ENCODE results near the gene RPS21. TPM values are rescaled to one million over a fixed set of nuclear protein-coding genes. Genes with fewer than 3 reads are reported as not detected.

The RPS21 gene
- total and polyA plus RNA-seq, 2 of the 13 experiments (the other 11 are each of a cell fraction or from before 2014, with no cell fraction given) = 2,647 to 11,063 TPM

- TF ChIP-seq ZNF3 (CRISPR knock-in tag; IDR thresholded peaks at IDR 0.05) (no peak), ZNF691 (CRISPR knock-in tag; IDR thresholded peaks at IDR 0.05; ENCODE audit: borderline replicate concordance, low read depth) (peak; percentile 73), ERF (CRISPR knock-in tag; IDR thresholded peaks at IDR 0.05) (peak; percentile 83), FIP1L1 (IDR thresholded peaks at IDR 0.05; ENCODE audit: borderline replicate concordance, insufficient read depth, low read depth, low read length) (no peak; the same call in 1 of the 2 replicates), PITX1 (CRISPR knock-in tag; IDR thresholded peaks at IDR 0.05) (no peak; the same call in 1 of the 2 replicates), RELA (CRISPR knock-in tag; IDR thresholded peaks at IDR 0.05) (no peak; the same call in 1 of the 2 replicates), CHCHD3 (CRISPR knock-in tag; IDR thresholded peaks at IDR 0.05) (peak; percentile 67; the same call in 1 of the 2 replicates), ZNF7 (CRISPR knock-in tag; IDR thresholded peaks at IDR 0.05) (no peak), ZNF225 (CRISPR knock-in tag; IDR thresholded peaks at IDR 0.05) (peak; percentile 44; the same call in 1 of the 2 replicates), KAT7 (CRISPR knock-in tag; IDR thresholded peaks at IDR 0.05; ENCODE audit: borderline replicate concordance) (0 out of 2 replicates have a peak, but pooled peaks have one; percentile 45), HNRNPH1 (optimal IDR thresholded peaks at IDR 0.05; ENCODE audit: low read depth, low read length) (no peak), E2F1 (CRISPR knock-in tag; IDR thresholded peaks at IDR 0.05) (peak; percentile 73; the same call in 1 of the 2 replicates), ZNF737 (CRISPR knock-in tag; IDR thresholded peaks at IDR 0.05; ENCODE audit: borderline replicate concordance) (0 out of 2 replicates have a peak, but pooled peaks have one; percentile 61), ZNF354B (CRISPR knock-in tag; IDR thresholded peaks at IDR 0.05) (no peak), ZBTB7A (CRISPR knock-in tag; IDR thresholded peaks at IDR 0.05) (peak; percentile 82; the same call in 1 of the 2 replicates), NCOR1 (IDR thresholded peaks at IDR 0.05; ENCODE audit: borderline replicate concordance, low read length) (no peak), HNRNPLL (IDR thresholded peaks at IDR 0.05; ENCODE audit: low read depth, low read length, poor library complexity, severe bottlenecking) (no peak), ASH2L (IDR thresholded peaks at IDR 0.05; ENCODE audit: insufficient read length, low read depth, low read length) (peak; percentile 31), CSRNP2 (CRISPR knock-in tag; conservative IDR thresholded peaks at IDR 0.05; ENCODE audit: low read depth) (no peak), FOSL1 (CRISPR knock-in tag; IDR thresholded peaks at IDR 0.05; ENCODE audit: borderline replicate concordance) (peak; percentile 5; the same call in 1 of the 2 replicates), ZNF460 (CRISPR knock-in tag; IDR thresholded peaks at IDR 0.05; ENCODE audit: borderline replicate concordance) (no peak; the same call in 1 of the 2 replicates), ZBTB34 (CRISPR knock-in tag; IDR thresholded peaks at IDR 0.05) (no peak), LCORL (IDR thresholded peaks at IDR 0.05) (no peak), LCORL (CRISPR knock-in tag; IDR thresholded peaks at IDR 0.05) (peak; percentile 77)
These were observed 4.4 kb upstream of the RPS21 start (continued) for GRCh38 chr20:62382306-62383198.

Data from HepG2 (cell line).